ENCODE measurements around the gene CDH13.

DNA sequence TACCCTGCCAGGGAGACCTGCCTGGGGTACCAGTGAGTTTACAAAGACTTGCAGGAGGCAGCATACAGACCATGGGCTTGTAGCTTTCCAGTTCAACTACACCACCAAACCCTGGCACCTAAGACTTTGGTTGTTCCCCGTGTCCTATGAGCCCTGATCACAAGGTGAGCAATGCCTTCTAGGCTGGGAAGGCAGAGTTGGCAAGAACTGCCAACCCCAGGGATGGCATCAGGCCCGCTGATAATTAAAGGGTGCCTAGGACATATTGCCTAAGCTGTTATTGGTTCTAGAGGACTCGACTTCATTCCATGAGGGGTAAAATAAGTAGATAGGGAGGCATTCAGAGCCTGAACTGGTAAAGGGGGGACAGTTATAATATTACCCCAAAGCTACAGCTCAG, 41.3 kb downstream of the CDH13 start:
- TF ChIP-seq FOXP2 (optimal IDR thresholded peaks at IDR 0.05; ENCODE audit: borderline replicate concordance, extremely low read depth, extremely low read length, insufficient read depth) (no peak), POLR2AphosphoS5 (IDR thresholded peaks at IDR 0.05; ENCODE audit: low read depth, low read length) (no peak), TAF1 (IDR thresholded peaks at IDR 0.05; ENCODE audit: borderline replicate concordance, insufficient read depth, low read length) (no peak), SIN3A (IDR thresholded peaks at IDR 0.05; ENCODE audit: borderline replicate concordance, insufficient read depth, low read length) (no peak)
- TF ChIP-seq, protein P1, sequence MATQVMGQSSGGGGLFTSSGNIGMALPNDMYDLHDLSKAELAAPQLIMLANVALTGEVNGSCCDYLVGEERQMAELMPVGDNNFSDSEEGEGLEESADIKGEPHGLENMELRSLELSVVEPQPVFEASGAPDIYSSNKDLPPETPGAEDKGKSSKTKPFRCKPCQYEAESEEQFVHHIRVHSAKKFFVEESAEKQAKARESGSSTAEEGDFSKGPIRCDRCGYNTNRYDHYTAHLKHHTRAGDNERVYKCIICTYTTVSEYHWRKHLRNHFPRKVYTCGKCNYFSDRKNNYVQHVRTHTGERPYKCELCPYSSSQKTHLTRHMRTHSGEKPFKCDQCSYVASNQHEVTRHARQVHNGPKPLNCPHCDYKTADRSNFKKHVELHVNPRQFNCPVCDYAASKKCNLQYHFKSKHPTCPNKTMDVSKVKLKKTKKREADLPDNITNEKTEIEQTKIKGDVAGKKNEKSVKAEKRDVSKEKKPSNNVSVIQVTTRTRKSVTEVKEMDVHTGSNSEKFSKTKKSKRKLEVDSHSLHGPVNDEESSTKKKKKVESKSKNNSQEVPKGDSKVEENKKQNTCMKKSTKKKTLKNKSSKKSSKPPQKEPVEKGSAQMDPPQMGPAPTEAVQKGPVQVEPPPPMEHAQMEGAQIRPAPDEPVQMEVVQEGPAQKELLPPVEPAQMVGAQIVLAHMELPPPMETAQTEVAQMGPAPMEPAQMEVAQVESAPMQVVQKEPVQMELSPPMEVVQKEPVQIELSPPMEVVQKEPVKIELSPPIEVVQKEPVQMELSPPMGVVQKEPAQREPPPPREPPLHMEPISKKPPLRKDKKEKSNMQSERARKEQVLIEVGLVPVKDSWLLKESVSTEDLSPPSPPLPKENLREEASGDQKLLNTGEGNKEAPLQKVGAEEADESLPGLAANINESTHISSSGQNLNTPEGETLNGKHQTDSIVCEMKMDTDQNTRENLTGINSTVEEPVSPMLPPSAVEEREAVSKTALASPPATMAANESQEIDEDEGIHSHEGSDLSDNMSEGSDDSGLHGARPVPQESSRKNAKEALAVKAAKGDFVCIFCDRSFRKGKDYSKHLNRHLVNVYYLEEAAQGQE (IDR thresholded peaks at IDR 0.05; ENCODE audit: insufficient read depth in 1 of 2, low read depth in 2 of 2, low read length in 2 of 2): no peak
